HG02798 (cell line): ENCODE results near the gene TSC22D3.
"Not testable (repeated sequence)": the region's sequence is repeated elsewhere in the genome, so short reads cannot be mapped to it uniquely, and the experiment has no call there.

Experiments used
- ATAC-seq: cut with Tn5 transposase; IDR thresholded peaks from one replicate; pipeline ENCODE4 v1.9.1; 2021; ENCODE audit warnings: mild to moderate bottlenecking; ENCODE audit not compliant: unreplicated experiment, poor library complexity

The TSC22D3 gene

DNA sequence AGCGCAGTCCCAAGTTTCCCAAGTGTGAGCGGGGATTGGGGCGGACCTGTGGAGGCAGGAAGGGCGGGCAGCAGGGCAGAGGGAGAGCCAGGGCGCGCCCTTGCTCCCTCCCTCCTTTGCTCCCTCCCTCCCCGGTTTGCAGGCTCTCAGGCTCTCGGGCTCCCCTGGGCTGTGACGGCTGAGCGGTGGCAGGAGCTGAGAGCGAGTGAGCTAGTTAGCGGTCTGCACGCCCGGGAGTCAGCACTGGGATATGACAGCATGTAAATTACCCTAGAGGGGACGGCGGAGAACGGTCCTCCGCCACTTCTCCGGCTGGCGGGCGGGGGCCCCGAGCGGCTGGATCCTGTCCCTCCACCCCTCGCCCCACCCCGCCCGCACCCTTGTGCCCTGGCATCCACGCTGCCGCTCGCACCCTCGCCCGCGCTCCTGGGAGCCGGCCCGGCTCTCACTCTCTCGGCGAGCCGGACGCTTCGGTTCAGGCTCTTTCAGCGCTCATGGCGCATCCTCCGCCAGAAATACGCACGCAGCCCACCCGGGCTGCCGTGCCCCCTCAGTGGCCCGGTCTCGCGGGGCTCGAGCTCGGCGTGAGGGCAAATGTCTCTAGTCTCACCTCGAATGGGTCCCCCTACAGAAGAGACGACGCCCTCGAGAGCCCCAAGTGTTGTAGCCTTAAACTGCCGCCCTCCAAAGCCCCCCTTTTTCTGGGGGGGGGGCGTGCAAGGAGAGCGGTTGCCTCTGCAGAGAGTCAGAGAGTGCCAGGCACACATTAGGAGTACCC, at the start of gene TSC22D3:
TSC22D3 (minus strand) TSS at position 54 of the 778 bp plus-strand sequence. CDS start 368 bp downstream, outside the sequence.
- ATAC-seq: peak; percentile 81

DNA sequence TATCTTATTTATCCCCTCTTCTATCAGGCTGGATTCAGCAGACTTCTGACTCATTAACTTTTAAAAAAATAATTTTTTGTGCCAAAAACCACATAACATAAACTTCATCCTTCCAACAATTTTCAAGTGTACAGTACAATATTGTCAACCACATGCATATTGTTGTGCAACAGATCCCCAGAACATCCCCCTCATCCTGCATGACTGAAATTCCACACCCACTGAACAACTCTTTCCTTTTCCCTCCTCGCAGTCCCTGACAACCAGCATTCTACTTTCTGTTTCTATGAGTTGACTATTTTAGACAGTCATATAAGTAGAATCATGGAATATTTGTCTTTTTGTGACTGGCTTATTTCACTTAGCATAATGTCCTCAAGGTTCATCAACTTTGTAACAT, 47.9 kb upstream of the TSC22D3 start:
- ATAC-seq: no peak

- no peak for ATAC-seq
Observed at GRCh38 chrX:107823042-107823441, 47.5 kb upstream of the TSC22D3 start.

GRCh38 chrX:107818900-107819521, 43.4 kb upstream of the TSC22D3 start:
- ATAC-seq: no peak

- not testable (repeated sequence) for ATAC-seq
Observed at GRCh38 chrX:107810053-107810452, 34.5 kb upstream of the TSC22D3 start.

DNA sequence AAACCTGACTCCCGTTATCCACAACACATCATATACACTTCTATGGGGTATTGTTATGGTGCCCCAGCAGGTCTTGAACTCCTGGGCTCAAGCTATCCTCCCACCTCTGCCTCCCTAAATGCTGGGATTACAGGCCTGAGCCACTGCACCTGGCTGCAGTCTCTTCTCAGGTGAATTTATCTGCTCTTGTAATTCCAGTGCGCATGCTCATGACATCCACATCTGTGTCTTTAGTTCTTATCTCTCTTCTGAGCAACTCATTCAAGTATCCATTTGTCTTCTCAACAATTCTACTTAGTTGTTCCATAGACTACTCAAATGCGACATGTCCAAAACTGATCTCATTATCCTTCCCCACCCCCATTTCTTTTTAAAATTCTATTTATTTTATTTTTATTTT, 29.6 kb upstream of the TSC22D3 start:
- ATAC-seq: no peak

GRCh38 chrX:107804427-107804826, 28.8 kb upstream of the TSC22D3 start:
- no peak for ATAC-seq

- no peak for ATAC-seq
Observed at GRCh38 chrX:107787827-107788226, 12.2 kb upstream of the TSC22D3 start.

DNA sequence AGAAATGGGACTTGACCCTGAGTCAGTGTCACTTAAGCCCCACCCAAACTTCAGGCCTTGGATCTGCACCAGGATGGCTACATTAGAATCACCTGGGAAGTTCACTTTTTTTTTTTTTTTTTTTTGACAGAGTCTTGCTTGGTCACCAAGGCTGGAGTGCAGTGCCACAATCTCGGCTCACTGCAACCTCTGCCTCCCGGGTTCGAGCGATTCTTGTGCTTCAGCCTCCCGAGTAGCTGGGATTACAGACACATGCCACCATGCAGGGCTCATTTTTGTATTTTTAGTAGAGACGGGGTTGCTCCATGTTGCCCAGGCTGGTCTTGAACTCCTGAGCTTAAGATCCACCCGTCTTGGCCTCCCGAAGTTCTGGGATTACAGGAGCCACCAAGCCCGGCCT, 4.9 kb upstream of the TSC22D3 start:
- ATAC-seq: no peak

DNA sequence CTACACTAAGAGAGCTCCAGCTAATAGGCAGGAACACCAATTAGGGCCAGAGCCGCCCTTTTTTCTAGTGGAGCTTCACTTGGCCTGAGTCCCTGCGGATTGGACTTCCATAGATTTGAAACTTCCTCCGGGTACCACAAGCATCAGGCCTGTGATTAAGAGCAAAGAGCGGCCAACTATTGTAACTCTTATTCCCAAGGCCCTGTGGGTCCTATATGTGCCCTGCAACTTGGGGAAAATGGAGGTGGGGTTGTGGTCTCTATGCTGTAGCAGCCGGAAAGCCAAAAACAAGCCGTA, 1.9 kb upstream of the TSC22D3 start, which contains the start of gene NCBP2L:
NCBP2L (plus strand) TSS at position 198 of the 297 bp plus-strand sequence. CDS start 16,488 bp downstream, outside the sequence.
- no peak for ATAC-seq

DNA sequence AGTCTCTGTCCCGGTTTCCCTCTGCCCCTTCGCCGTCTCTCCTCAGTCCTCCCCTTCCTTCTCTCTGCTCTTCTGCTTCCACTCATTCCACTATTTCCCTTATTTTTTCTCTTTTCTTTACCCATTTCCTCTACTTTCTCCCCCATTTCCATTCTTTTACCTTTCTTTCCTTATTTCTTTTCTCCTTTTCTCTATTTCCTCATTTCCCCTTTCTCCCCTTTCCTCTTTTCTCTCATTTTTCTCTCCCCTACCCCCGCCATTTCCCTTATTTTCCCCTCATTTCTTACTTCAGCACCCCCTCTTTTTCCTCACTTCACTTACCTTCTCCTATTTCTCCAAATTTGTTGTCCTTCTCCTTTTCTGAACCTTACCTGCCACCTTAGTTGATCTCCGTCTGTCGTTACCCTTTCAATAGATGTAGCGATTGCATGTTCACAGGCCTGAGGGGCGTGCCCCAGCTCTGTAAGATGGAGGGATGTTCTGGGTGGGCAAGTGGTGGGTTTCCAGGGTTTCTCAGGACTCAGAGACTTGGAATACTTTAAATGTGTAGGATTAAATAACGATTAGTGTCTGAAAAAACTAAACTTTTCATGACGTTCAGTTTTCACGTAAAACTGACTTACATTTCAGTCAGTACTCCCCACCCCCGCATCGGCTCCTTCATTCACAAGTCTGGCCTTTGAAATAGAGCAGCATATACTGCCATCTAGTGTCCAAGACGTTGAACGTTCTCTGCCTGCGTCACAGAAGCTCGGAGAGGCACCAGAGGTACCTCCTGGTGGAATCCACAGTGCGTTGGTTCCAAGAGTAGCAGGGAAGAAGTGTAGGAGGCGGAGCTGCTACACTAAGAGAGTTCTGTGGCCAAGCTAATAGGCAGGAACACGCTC, 1.3 kb upstream of the TSC22D3 start:
- peak; percentile 84 for ATAC-seq

DNA sequence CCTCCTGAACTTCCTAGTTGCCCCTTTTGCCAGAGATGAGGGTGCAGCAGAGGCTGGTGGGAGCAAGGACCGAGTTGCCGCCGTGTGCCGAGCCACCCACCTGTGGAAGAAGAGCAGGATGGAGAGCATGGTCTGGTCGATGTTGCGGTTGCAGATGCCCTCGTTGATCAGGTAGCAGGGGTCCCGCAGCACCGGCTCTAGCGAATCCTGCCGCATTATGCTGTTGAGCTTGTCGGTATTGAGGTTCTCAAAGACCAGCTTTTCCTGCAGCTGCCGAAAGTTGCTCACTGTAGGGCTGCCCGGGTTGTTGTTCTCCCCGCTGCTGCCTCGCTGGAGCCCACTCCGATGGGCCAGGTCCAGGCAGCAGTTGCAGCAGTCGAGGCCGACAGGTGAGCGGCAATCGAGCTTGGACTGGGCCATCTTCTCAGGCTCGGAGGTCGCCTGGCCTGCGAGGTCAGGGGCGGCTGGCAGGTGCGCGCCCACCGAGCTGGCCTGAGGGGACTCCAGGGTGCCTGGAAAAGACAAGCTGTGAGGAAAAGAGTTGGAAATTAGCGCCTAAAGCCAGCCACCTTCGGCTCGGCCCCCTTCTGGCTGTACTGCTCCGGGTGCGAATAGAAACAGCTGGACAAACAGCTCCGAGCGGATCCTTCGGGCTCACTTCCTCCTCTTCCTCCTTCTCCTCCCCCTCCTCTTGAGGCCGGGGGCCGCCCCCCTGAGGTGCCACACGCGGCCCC, 420 bp downstream of the TSC22D3 start:
- peak; percentile 27 for ATAC-seq

- ATAC-seq: no peak
Observed at GRCh38 chrX:107773906-107774435, 1.6 kb downstream of the TSC22D3 start.

GRCh38 chrX:107773206-107773605, 2.4 kb downstream of the TSC22D3 start:
- ATAC-seq: no peak

- ATAC-seq: no peak
Observed at GRCh38 chrX:107769581-107770317, 5.8 kb downstream of the TSC22D3 start.

- no peak for ATAC-seq
Observed at GRCh38 chrX:107768051-107768450, 7.5 kb downstream of the TSC22D3 start.

- ATAC-seq: no peak
Observed at GRCh38 chrX:107766470-107767150, 9.0 kb downstream of the TSC22D3 start.

DNA sequence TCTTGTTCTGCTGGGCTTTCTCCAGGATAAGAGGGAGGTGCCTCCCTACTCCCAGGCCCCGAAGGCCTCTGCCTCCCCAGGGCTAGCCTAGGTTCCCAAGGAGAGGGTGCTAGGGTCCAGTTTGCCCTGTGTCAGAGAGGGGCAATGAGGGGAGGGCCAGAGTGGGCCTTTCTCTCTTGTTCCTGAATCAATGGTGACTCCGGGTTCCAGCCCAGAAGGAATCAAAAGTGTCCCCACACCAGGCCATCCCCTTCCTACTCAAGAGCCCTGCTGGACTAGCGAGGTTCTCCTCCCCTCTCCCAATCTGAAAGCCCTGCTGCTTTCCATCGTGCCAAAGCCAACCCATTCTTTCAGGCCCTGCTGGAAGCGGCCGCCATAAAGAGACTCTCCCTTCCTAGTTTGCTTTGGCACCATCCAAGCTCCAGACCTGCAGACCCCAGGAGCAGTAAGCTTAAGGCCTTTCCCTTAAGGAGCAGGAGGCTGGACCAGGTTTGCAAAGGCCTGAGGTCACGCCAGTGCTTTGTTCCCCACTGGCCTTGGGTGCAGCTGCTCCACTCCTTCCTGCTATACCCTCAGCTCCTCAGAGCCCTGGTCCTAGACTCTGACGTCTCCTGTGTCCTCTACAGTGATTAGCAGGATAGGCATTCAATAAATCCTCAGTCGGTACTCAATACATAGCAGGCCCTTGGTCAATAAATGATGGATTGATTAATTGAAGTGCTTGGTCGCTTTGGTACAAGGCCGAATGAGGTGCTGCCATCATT, 10.6 kb downstream of the TSC22D3 start:
- no peak for ATAC-seq
